GM23338 (cell line): ENCODE measurements around the gene ITPRIPL1. TPM values are rescaled to one million over a fixed set of nuclear protein-coding genes. Genes with fewer than 3 reads are reported as not detected.

Experiments used
- ATAC-seq: fragments of 200-7000 bp; cut with Tn5 transposase; 3 replicates; pipeline ENCODE4 v1.9.1; 2020
- DNase-seq: peaks from one replicate; pipeline ENCODE4 v3.0.0-alpha.2; 2015; ENCODE audit warnings: low spot score
- H2AFZ ChIP-seq: fragments of 200-600 bp; sonication (generic); 2 replicates; pipeline ENCODE4 v1.8.0; 2016; ENCODE audit warnings: antibody characterized with exemption, mild to moderate bottlenecking, moderate library complexity
- H3F3A ChIP-seq: fragments of 200-600 bp; sonication (generic); replicated peaks from 2 replicates; pipeline ENCODE4 v1.8.0; 2017; ENCODE audit warnings: antibody characterized with exemption, mixed run types, low read depth
- H3K27ac ChIP-seq: fragments of 200-600 bp; sonication (generic); 2 replicates; pipeline ENCODE4 v1.6.1; 2016; ENCODE audit warnings: low read depth
- H3K27me3 ChIP-seq: fragments of 200-600 bp; sonication (generic); 2 replicates; pipeline ENCODE4 v1.8.0; 2016; ENCODE audit warnings: mild to moderate bottlenecking, mixed run types, moderate library complexity; ENCODE audit not compliant: insufficient read depth
- H3K36me3 ChIP-seq: fragments of 200-600 bp; sonication (generic); 2 replicates; pipeline ENCODE4 v1.8.0; 2016; ENCODE audit warnings: mild to moderate bottlenecking; ENCODE audit not compliant: insufficient read depth
- H3K4me1 ChIP-seq: fragments of 200-600 bp; sonication (generic); 2 replicates; pipeline ENCODE4 v1.8.0; 2016; ENCODE audit warnings: mild to moderate bottlenecking, moderate library complexity; ENCODE audit not compliant: insufficient read depth
- H3K4me2 ChIP-seq: fragments of 200-600 bp; sonication (generic); 2 replicates; pipeline ENCODE4 v1.7.1; 2017; ENCODE audit warnings: mixed run types
- H3K4me3 ChIP-seq: fragments of 200-600 bp; sonication (generic); 2 replicates; pipeline ENCODE4 v1.6.1; 2016; ENCODE audit warnings: mixed run types
- H3K79me2 ChIP-seq: fragments of 200-600 bp; sonication (generic); replicated peaks from 2 replicates; pipeline ENCODE4 v1.8.0; 2017; ENCODE audit warnings: mild to moderate bottlenecking; ENCODE audit not compliant: insufficient read depth
- H3K9me2 ChIP-seq: fragments of 200-600 bp; sonication (generic); 2 replicates; pipeline ENCODE4 v1.8.0; 2017; ENCODE audit not compliant: insufficient read depth
- H4K20me1 ChIP-seq: fragments of 200-600 bp; sonication (generic); replicated peaks from 2 replicates; pipeline ENCODE4 v1.8.0; 2017; ENCODE audit warnings: mild to moderate bottlenecking; ENCODE audit not compliant: insufficient read depth
- H3K27ac Mint-ChIP-seq: 2 replicates; pipeline ENCODE4 v1.8.0; 2020; ENCODE audit warnings: inconsistent platforms, mild to moderate bottlenecking, moderate library complexity, mixed read lengths
- H3K27me3 Mint-ChIP-seq: 3 replicates; pipeline ENCODE4 v1.8.0; 2022; ENCODE audit warnings: low read depth, mild to moderate bottlenecking, moderate library complexity, mixed read lengths, inconsistent platforms; ENCODE audit not compliant: insufficient read depth, poor library complexity
- H3K36me3 Mint-ChIP-seq: 3 replicates; pipeline ENCODE4 v1.8.0; 2021; ENCODE audit warnings: low read depth, mild to moderate bottlenecking, inconsistent platforms, moderate library complexity, mixed read lengths
- H3K4me1 Mint-ChIP-seq: 3 replicates; pipeline ENCODE4 v1.8.0; 2020; ENCODE audit warnings: mild to moderate bottlenecking, inconsistent platforms, mixed read lengths
- H3K4me3 Mint-ChIP-seq: 3 replicates; pipeline ENCODE4 v1.8.0; 2021; ENCODE audit warnings: moderate library complexity, mild to moderate bottlenecking, inconsistent platforms, mixed read lengths
- H3K9me3 Mint-ChIP-seq: 3 replicates; pipeline ENCODE4 v1.8.0; 2020; ENCODE audit warnings: moderate library complexity, mild to moderate bottlenecking, inconsistent platforms, mixed read lengths
- CREB1 ChIP-seq: fragments of 250-450 bp; sonication (Bioruptor Pico); IDR thresholded peaks from 2 replicates; pipeline ENCODE4 v1.5.0; 2020; ENCODE audit warnings: low read depth, mild to moderate bottlenecking, moderate library complexity
- EZH2 ChIP-seq: fragments of 200-600 bp; sonication (generic); IDR thresholded peaks from one replicate; pipeline ENCODE4 v1.8.0; 2017; ENCODE audit warnings: antibody characterized with exemption, mild to moderate bottlenecking, low read depth; ENCODE audit not compliant: unreplicated experiment
- NANOG ChIP-seq: IDR thresholded peaks from 2 replicates; pipeline ENCODE4 v1.6.1; 2016; ENCODE audit warnings: antibody characterized with exemption, borderline replicate concordance
- POLR2AphosphoS5 ChIP-seq: IDR thresholded peaks from 2 replicates; pipeline ENCODE4 v1.6.1; 2016; ENCODE audit warnings: antibody characterized with exemption, low read depth
- ZNF114 ChIP-seq: fragments of 250-450 bp; sonication (Bioruptor Pico); IDR thresholded peaks from 2 replicates; pipeline ENCODE4 v1.5.0; 2020; ENCODE audit warnings: mild to moderate bottlenecking, moderate library complexity
- ZNF331 ChIP-seq: fragments of 250-450 bp; sonication (Bioruptor Pico); IDR thresholded peaks from 2 replicates; pipeline ENCODE4 v1.5.0; 2020; ENCODE audit warnings: low read depth, mild to moderate bottlenecking, moderate library complexity
- polyA plus RNA-seq: library from polyadenylated mRNA; unstranded; fragments of >200 nt; fragmentation: Nextera tagmentation; extraction: Ambion mirVana; gene quantifications from 2 replicates; pipeline ENCODE4 v1.2.1, GENCODE V29; 2016
- total RNA-seq: library from RNA; depleted of rRNA; stranded (reverse); fragments of >200 nt; shearing (Covaris generic); gene quantifications from 2 replicates; pipeline ENCODE4 v1.2.3, GENCODE V29; 2014
- TF ChIP-seq, protein P1 (sequence below): fragments of 250-450 bp; sonication (Bioruptor Pico); IDR thresholded peaks from 2 replicates; pipeline ENCODE4 v1.5.0; 2020; ENCODE audit warnings: mild to moderate bottlenecking, moderate library complexity
- TF ChIP-seq, protein P2 (sequence below): IDR thresholded peaks from 2 replicates; pipeline ENCODE4 v1.6.1; 2016; ENCODE audit warnings: antibody characterized with exemption
- TF ChIP-seq, protein P3 (sequence below): IDR thresholded peaks from one replicate; pipeline ENCODE4 v1.6.1; 2018; ENCODE audit warnings: antibody characterized with exemption; ENCODE audit not compliant: unreplicated experiment
- TF ChIP-seq, protein P4 (sequence below), 2 experiments: fragments of 200-600 bp in 1 of 2; sonication (generic) in 1 of 2; conservative IDR thresholded peaks; 2 replicates each; pipeline versions ENCODE4 v1.5.1 to v1.6.1; 2016 to 2017; ENCODE audit warnings: antibody characterized with exemption in 2 of 2, low read depth in 2 of 2, mild to moderate bottlenecking in 2 of 2, moderate library complexity in 1 of 2

The ITPRIPL1 gene
- total and polyA plus RNA-seq, 2 experiments from 2014 or later = 5.3 to 14.0 TPM

DNA sequence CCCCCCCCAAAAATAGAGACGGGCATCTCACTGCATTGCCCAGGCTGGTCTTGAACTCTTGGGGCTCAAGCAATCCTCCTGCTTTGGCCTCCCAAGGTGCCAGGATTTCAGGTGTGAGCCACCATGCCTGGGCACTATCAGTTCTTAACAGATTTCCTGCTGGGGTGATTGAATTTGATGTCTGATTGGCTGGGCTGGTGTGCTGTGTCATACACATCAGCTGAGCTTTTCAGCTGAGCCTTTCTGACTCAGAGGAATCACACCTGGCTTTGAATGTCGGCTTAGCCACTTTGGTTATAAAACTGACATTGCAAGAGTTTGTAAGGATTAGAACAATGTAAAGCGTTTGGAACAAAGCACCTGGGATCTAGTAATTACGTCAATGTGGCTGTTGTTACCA is 29.4 kb downstream of the ITPRIPL1 start:
- Histone ChIP-seq H2AFZ (no peak overlapping the region), H4K20me1 (peaks cover 3% of the 10 kb centered on the region), H3K4me2 (no peak overlapping the region), H3F3A (no peaks in the 10 kb centered on the region), H3K27me3 (no peaks in the 10 kb centered on the region), H3K27ac (no peak overlapping the region), H3K4me1 (no peaks in the 10 kb centered on the region), H3K79me2 (no peaks in the 10 kb centered on the region), H3K4me3 (no peak overlapping the region), H3K36me3 (peaks cover 55% of the 10 kb centered on the region), H3K9me2 (no peaks in the 10 kb centered on the region)
- Mint-ChIP-seq H3K36me3 (peaks cover 87% of the 10 kb centered on the region), H3K27me3 (peaks cover 3% of the 10 kb centered on the region), H3K27ac (no peak overlapping the region), H3K9me3 (no peaks in the 10 kb centered on the region), H3K4me1 (no peaks in the 10 kb centered on the region), H3K4me3 (no peak overlapping the region)
- no peak for TF ChIP-seq EZH2
- TF ChIP-seq CREB1 = no peak
- TF ChIP-seq ZNF114 = no peak
- DNase-seq (no peak), ATAC-seq (no peak)

DNA sequence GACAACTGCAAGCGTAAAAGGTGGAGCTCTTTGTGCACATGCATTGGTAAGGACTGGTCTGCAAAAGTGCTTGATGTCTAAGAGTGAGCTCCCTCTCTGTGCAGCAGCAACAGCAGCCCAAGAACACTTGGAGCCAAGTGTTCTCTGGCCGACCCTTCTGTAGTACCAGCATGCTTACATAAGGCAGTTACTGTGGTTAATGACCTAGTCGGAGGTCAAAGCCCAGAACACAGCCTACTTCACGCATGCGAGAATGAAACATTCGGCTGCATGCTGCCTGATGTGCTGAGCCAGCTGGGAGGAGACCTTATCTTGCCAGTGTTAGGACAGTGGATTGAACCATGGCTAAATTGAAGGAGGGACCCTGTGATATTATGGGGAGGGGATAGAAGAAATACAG is 31.8 kb downstream of the ITPRIPL1 start:
- Histone ChIP-seq H3F3A (no peaks in the 10 kb centered on the region), H3K4me2 (no peak overlapping the region), H3K36me3 (peaks cover 65% of the 10 kb centered on the region), H3K4me3 (no peak overlapping the region), H3K79me2 (no peaks in the 10 kb centered on the region), H3K9me2 (no peaks in the 10 kb centered on the region), H3K27ac (no peak overlapping the region), H3K27me3 (no peaks in the 10 kb centered on the region), H3K4me1 (no peaks in the 10 kb centered on the region), H4K20me1 (peaks cover 3% of the 10 kb centered on the region), H2AFZ (no peak overlapping the region)
- Mint-ChIP-seq H3K27ac (no peak overlapping the region), H3K27me3 (peaks cover 3% of the 10 kb centered on the region), H3K36me3 (peaks cover 86% of the 10 kb centered on the region), H3K9me3 (no peaks in the 10 kb centered on the region), H3K4me1 (no peaks in the 10 kb centered on the region; the same call in 2 of the 3 replicates), H3K4me3 (no peak overlapping the region)
- ATAC-seq = no peak
- DNase-seq = no peak
- TF ChIP-seq, protein P1, sequence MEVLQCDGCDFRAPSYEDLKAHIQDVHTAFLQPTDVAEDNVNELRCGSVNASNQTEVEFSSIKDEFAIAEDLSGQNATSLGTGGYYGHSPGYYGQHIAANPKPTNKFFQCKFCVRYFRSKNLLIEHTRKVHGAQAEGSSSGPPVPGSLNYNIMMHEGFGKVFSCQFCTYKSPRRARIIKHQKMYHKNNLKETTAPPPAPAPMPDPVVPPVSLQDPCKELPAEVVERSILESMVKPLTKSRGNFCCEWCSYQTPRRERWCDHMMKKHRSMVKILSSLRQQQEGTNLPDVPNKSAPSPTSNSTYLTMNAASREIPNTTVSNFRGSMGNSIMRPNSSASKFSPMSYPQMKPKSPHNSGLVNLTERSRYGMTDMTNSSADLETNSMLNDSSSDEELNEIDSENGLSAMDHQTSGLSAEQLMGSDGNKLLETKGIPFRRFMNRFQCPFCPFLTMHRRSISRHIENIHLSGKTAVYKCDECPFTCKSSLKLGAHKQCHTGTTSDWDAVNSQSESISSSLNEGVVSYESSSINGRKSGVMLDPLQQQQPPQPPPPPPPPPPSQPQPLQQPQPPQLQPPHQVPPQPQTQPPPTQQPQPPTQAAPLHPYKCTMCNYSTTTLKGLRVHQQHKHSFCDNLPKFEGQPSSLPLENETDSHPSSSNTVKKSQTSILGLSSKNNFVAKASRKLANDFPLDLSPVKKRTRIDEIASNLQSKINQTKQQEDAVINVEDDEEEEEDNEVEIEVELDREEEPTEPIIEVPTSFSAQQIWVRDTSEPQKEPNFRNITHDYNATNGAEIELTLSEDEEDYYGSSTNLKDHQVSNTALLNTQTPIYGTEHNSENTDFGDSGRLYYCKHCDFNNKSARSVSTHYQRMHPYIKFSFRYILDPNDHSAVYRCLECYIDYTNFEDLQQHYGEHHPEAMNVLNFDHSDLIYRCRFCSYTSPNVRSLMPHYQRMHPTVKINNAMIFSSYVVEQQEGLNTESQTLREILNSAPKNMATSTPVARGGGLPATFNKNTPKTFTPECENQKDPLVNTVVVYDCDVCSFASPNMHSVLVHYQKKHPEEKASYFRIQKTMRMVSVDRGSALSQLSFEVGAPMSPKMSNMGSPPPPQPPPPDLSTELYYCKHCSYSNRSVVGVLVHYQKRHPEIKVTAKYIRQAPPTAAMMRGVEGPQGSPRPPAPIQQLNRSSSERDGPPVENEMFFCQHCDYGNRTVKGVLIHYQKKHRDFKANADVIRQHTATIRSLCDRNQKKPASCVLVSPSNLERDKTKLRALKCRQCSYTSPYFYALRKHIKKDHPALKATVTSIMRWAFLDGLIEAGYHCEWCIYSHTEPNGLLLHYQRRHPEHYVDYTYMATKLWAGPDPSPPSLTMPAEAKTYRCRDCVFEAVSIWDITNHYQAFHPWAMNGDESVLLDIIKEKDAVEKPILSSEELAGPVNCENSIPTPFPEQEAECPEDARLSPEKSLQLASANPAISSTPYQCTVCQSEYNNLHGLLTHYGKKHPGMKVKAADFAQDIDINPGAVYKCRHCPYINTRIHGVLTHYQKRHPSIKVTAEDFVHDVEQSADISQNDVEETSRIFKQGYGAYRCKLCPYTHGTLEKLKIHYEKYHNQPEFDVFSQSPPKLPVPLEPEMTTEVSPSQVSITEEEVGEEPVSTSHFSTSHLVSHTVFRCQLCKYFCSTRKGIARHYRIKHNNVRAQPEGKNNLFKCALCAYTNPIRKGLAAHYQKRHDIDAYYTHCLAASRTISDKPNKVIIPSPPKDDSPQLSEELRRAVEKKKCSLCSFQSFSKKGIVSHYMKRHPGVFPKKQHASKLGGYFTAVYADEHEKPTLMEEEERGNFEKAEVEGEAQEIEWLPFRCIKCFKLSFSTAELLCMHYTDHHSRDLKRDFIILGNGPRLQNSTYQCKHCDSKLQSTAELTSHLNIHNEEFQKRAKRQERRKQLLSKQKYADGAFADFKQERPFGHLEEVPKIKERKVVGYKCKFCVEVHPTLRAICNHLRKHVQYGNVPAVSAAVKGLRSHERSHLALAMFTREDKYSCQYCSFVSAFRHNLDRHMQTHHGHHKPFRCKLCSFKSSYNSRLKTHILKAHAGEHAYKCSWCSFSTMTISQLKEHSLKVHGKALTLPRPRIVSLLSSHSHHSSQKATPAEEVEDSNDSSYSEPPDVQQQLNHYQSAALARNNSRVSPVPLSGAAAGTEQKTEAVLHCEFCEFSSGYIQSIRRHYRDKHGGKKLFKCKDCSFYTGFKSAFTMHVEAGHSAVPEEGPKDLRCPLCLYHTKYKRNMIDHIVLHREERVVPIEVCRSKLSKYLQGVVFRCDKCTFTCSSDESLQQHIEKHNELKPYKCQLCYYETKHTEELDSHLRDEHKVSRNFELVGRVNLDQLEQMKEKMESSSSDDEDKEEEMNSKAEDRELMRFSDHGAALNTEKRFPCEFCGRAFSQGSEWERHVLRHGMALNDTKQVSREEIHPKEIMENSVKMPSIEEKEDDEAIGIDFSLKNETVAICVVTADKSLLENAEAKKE = no peak
- TF ChIP-seq, protein P2, sequence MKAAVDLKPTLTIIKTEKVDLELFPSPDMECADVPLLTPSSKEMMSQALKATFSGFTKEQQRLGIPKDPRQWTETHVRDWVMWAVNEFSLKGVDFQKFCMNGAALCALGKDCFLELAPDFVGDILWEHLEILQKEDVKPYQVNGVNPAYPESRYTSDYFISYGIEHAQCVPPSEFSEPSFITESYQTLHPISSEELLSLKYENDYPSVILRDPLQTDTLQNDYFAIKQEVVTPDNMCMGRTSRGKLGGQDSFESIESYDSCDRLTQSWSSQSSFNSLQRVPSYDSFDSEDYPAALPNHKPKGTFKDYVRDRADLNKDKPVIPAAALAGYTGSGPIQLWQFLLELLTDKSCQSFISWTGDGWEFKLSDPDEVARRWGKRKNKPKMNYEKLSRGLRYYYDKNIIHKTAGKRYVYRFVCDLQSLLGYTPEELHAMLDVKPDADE = no peak
- TF ChIP-seq, protein P3, sequence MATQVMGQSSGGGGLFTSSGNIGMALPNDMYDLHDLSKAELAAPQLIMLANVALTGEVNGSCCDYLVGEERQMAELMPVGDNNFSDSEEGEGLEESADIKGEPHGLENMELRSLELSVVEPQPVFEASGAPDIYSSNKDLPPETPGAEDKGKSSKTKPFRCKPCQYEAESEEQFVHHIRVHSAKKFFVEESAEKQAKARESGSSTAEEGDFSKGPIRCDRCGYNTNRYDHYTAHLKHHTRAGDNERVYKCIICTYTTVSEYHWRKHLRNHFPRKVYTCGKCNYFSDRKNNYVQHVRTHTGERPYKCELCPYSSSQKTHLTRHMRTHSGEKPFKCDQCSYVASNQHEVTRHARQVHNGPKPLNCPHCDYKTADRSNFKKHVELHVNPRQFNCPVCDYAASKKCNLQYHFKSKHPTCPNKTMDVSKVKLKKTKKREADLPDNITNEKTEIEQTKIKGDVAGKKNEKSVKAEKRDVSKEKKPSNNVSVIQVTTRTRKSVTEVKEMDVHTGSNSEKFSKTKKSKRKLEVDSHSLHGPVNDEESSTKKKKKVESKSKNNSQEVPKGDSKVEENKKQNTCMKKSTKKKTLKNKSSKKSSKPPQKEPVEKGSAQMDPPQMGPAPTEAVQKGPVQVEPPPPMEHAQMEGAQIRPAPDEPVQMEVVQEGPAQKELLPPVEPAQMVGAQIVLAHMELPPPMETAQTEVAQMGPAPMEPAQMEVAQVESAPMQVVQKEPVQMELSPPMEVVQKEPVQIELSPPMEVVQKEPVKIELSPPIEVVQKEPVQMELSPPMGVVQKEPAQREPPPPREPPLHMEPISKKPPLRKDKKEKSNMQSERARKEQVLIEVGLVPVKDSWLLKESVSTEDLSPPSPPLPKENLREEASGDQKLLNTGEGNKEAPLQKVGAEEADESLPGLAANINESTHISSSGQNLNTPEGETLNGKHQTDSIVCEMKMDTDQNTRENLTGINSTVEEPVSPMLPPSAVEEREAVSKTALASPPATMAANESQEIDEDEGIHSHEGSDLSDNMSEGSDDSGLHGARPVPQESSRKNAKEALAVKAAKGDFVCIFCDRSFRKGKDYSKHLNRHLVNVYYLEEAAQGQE = no peak
- TF ChIP-seq NANOG = no peak
- TF ChIP-seq EZH2 = no peak
- TF ChIP-seq ZNF114 = no peak
- no peak for TF ChIP-seq CREB1
- TF ChIP-seq, protein P4, sequence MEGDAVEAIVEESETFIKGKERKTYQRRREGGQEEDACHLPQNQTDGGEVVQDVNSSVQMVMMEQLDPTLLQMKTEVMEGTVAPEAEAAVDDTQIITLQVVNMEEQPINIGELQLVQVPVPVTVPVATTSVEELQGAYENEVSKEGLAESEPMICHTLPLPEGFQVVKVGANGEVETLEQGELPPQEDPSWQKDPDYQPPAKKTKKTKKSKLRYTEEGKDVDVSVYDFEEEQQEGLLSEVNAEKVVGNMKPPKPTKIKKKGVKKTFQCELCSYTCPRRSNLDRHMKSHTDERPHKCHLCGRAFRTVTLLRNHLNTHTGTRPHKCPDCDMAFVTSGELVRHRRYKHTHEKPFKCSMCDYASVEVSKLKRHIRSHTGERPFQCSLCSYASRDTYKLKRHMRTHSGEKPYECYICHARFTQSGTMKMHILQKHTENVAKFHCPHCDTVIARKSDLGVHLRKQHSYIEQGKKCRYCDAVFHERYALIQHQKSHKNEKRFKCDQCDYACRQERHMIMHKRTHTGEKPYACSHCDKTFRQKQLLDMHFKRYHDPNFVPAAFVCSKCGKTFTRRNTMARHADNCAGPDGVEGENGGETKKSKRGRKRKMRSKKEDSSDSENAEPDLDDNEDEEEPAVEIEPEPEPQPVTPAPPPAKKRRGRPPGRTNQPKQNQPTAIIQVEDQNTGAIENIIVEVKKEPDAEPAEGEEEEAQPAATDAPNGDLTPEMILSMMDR (conservative IDR thresholded peaks at IDR 0.05; ENCODE audit: low read depth in 2 of 2) = no peak
- no peak for TF ChIP-seq ZNF331 (CRISPR knock-in tag)
- TF ChIP-seq POLR2AphosphoS5 = no peak
